Kasumi-1 (cell line): ENCODE measurements around the gene PPP3CA.
"Not testable (repeated sequence)": the region's sequence is repeated elsewhere in the genome, so short reads cannot be mapped to it uniquely, and the experiment has no call there.

Experiments
- DNase-seq, 2 experiments: peaks; one replicate each; lab custom pipeline; 2025; lab: John Stamatoyannopoulos, UW

The PPP3CA gene

DNA sequence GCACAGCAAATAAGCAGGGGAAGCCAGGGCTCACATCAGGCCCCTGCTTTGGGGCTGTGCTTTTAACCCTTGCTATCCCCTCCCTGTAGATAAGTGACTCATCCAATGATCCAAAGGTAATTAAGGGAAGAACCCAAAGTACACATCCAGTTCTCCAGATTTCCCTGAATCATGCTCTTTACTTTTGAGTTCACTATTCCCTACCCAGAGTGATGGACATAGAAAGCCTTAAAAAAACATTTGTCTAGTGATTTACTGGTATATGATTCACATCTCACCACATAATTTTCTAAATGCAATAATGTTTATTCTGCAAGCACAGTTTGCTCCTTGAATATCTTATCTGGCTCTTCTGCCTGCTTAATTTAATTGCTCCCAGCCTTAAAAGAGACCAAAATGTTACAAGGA is 136.2 kb downstream of the PPP3CA start:
- no peak for DNase-seq

DNA sequence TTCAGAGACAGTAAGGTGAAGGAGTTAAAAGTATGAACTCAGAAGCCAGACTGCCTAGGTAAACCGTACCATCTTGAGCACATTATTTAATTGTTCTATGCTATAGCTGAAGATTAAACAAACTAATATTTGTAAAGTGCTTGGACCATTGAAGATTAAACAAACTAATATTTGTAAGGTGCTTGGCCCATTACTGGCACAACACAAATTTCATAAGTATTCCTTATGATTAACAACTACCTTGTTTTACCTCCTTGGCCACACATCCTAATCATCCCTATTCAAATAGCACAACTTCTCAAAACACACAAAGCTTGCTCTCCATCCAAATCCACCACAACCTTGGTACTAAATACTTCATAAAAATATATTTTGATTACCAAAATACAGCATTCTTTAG is 137.0 kb downstream of the PPP3CA start:
- DNase-seq: no peak

DNA sequence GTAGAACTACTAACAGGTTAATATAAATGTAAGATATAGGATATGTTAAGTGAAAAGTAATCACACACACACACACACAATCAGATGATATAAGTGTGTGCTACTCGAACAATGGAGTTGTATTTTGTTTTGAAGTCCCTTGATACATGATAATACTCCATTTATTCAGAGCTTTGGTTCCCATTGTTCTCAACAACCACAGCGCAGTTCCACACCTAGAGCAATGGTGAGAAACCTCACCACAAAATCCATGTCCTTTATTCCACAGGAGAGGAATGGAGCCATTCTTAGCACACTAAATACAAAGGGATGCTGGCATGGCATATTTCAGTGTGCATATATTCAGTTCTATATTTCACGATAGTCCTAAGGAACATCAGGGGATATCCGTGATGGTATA is 139.2 kb downstream of the PPP3CA start:
- DNase-seq: no peak

DNA sequence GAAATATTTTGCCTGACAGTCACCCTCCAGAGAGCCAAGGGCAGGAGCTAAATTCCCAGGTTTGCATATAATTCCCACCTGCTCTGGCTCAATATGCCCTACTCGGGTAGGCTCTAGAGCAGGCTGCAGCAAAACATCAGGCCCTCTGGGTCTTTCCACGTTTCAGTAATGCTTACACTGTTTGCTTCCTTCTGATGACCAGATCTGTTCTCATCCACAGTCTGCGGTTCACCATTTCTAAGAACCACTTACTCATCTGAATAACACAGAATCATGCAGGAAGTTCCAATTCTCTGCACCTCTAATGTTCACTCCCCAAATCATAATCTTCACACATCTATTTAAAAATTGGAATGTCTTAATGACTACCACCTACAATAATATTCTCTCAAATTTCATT is 141.4 kb downstream of the PPP3CA start:
- no peak for DNase-seq

DNA sequence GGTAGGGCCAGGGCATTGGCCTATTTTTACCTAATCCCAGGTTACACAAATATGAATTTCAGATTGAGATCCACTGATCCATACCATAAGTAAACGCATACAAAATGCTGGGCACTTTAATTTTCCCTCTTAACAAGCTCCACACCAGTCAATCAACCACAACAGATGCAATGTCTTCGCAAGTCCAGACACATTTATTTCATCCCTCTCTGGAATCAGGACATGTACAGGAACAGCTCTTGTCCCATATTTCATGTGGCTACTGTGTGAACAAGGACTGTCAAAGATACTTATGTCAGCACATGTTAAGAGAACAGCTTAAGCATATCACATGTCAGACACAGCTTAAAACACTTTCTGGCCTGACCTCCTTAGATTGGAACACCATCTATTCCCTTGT is 145.9 kb downstream of the PPP3CA start:
- DNase-seq: no peak

DNA sequence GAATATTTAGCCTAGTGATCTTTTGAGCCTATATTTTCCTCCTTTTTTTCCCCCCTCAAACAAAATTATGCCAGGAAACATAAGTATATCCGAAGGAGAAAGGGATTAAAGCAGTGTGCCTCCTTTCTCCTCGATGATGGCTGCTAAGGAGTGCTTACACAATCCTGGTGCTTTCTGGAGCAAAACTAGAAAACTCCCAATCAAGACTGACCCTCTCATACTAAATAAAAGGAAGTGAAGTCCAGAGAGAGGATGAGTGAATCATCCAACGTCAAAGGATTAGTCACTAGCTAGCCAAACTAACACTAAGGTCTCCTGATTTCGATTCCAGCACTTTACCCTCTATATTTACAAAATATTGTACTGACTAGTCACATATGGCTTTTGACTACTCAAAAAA is 146.8 kb downstream of the PPP3CA start:
- peak; percentile 58 to 69 for DNase-seq

DNA sequence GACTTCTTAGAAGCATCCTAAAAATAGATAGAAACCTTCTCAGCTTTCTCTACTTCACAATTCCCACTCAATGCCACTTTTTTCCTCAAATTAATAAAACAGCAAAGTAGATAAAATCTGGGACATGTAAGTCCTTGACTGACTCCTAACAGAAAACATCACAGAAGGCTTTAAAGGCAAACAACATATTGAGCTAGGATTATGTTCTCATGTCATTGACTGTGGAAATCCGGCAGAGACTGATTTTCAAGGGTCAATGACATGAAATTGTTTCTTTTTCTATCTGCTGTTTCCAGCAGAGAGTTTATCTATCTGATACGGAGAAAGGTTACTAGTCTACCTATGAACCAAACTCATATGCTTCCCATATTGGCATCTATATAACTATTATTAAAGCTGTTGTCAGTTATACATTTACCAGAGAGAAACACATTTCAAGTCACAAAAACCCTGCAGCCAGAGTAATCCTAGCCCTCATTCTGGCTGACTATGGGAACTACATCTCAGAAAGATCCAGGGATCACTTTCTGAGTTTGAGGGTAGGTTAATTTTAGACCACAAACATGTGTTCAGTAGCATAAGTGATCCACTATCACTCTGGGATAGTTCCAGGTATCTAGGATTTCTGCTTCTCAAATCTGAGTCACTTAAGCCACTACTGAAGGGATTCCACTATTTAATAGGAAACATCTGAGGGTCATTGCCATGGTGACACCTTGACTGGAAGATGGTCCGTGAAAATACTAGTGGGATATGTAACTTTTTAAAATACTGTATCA is 147.6 kb downstream of the PPP3CA start:
- no peak for DNase-seq

DNA sequence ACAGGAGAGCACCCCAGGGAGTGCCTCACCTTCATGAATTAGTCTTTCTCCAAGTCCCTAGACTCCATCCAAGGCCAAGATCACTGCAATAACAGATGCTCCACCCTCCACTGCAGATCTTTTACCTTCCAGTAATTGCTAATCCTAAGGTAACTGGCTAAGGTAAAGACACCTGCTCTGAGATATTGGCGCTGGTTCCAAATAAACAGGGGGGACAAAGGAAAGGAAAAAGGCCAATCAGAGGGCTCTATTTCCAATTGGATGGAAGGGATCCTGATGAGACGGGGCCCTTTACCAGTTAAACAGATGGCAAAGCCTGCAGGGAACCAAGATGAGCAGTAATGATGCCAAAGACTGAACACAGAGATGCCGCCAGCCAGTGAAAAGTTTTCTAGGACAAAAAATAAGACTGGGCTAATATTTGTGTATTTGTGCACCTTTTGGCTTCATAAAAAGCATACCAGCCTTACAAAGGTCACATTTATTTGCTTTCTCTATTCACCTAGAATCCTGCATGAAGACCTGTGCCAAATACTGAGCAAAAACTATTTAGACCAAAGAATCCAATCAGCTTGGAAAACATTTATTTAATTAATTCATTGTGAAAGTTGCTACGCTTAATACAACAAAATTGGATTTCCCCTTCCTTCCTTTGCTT is 148.5 kb downstream of the PPP3CA start:
- no peak for DNase-seq

DNA sequence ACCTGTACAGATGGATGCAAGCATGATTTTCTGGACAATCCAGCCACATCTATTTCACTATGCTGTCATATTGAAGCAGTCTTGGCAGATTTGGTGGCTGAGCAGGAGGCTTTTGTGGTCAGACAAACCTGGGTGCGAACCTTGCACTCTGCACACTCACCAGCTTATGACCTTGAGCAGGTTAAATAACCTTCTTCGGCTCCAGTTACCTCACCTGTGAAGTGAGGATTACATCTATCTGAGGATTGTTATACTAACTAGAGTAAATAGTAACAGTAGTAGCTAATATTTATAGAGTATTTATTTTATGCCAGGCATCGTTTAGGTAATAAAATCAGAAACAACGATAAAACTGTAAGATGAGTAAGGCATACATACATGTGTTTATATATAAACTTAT is 150.0 kb downstream of the PPP3CA start:
- no peak for DNase-seq

DNA sequence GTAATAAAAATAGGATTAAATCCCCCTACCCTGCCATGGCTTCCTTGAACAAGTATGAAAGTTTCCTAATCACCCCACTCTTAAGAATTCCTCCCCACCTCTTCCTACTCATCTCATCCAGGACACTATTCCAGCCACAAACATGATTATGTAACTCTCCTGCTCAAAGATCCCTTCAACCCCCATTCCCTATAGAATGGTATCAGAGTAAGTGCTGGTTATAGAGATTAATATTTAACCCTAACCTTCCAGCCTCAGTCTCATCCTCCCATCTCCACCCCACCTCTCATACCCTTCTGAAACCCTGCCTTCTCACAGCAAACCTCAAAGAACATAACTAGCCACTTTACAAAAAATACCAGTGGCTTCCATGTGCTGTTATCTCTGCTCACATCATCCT is 155.1 kb downstream of the PPP3CA start:
- DNase-seq: no peak

DNA sequence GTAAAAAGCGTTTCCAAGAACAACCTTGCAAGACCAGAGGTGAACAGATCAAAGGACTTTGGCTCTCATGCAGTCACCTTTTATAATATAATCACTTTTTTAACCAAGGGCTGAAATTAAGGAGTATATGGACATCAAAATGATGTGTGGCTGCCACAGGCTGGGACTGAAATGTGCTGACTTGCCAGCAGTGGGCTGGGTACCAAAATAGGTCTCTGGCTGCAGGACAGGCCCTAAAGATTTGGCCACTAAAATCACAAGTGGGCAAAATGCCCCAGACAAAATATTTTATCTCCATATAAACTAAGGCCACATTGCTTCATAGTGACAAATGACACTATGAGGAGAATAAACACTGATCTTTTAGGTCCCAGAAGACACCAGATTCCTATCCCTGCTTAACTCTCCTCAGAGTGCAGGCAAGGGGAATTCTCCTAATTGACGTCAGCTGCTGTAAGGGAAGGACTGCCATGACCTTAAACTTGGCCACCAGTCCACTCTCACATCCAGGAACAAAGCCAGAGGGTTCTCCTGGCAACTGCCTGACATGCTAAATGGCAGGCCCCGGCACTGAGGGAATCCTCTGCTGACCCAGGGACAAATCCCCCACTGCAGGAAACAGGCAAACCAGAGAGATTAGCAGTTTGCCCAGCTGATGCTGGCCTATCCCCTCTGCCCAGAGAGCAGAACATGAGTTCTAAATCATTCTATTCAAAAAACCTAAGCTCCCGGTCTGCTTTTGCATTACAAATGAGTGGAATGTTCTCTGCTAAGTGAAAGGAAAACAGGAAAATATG is 155.8 kb downstream of the PPP3CA start:
- no peak for DNase-seq

DNA sequence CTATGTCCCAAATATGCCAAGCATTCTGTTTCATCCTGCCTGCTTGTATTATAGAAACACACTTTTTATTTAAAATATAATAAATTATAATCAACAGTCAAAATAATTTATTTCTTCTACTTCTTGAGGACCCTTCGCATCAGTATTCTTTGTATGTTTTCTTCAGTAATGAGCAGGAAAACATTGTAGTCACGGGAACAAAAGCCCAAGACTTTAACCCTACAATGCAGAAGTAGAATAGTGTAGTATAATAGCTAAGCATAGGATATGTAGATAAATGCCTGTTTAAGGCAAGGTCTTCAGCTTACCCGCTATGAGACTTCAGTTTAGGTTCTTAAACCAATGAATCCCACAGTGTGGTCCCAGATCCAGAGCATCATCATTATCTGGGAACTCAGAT is 156.6 kb downstream of the PPP3CA start:
- DNase-seq: no peak

DNA sequence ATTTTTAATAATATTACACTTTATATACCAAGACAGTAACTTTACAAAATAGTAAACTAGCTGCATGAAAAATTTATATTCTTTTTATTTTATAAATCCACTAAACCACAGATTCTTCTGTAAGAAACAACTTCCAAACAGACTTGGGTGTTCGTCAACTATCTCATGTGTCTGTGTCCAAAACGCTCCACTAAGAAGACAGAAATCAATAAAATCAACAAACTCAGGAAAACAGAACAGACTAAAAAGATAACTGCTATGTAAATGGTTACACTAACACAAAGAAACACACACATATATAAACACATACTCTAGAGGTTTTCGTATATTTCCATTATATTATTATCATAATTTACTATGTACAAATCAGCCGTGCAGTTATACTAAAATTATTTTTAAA is 158.4 kb downstream of the PPP3CA start:
- DNase-seq: no peak

DNA sequence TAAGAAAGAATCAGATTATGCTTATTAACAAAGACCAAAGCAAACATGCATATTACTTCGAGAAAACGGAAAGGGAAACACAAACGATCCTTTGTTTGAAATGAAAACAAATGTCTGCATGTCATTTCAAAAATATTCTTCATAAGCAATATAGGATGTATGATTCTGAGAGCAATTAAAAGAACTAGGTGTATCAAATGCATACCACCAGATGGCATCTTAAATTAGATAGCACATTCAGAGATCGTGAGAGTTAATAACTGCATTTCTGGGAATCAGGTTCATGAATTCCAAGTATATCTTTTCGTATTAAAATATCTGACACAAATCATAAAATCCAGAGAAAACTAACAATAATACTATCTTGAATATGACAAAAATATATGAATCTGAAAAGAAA is 159.5 kb downstream of the PPP3CA start:
- peak; percentile 21 to 23 for DNase-seq

DNA sequence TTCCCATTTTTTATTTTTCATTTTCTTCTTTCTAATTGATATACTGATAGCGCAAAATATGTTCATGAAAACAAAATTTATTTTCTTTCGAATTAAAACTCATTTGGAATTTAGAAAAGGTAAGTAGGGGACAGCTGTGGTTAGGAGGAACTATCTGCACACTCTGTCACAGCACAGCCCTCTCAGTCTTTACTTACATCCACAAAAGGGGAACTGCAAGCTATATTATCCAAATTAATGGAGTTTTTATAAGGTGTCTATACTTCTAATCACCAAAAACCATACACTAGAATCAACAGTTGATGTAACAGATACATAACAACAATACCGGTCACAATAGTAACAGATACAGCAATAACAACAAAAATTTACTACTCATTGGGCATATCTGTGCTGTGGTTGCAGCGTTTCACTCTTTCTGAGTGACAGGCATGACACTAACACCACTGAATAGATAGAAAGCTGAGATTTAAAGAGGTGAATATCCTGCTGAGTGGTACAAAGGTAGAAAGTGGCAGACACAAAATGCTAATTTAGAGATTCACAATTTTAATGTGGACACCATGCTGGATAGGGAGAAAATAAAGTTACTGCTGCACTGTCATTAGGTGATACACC is 160.7 kb downstream of the PPP3CA start:
- peak; percentile 46 to 49 for DNase-seq

DNA sequence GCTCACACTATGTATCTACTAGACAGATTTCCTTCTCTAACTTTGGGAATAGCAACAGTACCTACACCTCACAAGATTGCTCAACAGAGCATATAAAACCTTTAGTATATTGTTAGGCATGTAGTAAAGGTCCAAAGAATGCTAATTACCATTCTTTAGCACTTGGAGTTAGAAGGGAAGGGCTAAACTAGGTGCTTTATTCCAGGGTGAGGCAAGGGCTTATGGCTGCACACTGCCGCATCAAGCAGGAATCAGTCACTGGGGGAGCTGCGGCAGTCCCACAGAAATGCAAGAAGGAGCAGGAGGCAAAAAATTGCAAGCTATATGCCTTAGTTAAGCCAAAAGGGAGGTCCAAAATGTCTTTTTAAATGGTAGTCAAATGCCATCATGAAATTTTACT is 162.7 kb downstream of the PPP3CA start:
- no peak for DNase-seq

DNA sequence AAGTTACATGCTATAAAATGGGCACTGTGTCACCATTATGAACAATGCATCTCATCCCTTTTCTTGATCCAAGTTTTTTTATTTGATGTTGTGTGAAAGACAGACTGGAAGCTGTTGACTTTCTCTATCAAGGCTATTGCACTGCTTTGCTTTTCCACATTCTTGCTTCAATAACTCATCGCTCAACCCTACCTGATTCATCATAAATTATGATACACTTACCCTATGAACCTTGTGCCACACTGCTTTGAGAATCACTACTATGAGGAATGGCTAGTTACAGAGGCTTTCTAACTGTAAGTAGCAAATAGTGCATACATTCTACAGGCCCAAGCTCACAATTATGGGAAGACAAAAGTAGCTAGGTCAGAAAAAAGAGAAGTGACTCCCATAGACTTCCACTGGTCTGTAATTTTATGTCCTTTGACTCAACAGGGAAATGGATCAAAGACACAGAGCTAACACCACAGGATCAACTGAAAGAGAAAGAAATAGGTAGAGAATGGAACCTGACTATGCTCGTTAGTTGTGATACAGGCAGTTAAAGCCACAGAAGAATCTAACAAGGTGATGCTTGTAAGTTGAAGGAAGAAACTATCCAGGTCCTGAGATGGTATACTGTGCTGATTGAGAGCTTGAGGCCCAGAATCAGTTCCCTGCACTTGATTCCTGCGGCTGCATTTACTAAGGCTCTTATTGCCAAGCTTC is 163.5 kb downstream of the PPP3CA start:
- no peak for DNase-seq

DNA sequence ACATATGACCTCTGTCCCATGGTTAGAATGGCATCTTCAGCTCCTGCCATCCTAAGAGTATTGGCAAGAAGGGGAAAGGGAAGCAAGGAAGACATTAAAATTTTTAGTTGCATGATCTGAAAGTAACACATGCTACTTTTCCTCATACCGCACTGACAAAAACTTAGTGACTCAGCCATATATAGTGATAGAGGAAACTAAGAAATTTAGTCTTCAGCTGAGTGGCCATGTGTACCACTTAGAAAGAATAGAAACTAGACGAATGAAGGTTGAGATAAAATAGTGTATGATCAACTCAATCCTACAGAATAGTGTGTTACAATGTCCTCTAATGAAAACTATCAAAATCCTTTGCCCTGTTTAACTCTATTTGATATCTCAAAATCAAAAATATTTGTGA is 164.1 kb downstream of the PPP3CA start:
- DNase-seq: no peak

DNA sequence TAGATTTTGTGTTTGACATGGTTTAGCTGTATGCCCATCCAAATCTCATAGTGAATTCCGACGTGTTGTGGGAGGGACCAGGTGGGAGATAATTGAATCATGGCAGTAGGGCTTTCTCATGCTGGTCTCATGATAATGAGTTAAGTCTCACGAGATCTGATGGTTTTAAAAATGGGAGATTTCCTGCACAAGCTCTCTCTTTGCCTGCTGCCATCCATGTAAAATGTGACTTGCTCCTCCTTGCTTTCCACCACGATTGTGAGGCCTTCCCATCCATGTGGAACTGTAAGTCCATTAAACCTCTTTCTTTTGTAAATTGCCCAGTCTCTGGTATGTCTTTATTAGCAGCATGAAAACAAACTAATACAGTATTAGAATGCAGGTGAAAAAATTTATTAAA is 164.6 kb downstream of the PPP3CA start:
- not testable (repeated sequence) for DNase-seq

DNA sequence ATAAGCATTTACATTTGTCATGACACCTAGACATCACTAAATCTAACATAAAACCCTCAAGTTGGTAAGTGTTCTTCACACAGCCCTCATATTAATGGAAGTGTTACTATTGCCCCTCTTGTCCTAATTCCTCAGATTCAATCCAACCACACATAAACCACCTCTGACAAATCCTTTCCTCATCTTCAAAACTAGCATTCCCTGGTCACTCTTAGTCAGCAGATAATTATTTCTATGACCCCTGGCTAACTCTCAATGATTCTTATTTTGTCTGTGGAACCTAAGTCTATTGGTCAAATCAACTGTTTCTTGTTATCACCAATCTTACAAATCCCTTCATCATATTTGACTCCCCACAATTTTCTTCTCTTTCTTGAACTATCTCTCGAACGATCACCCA is 168.6 kb downstream of the PPP3CA start:
- DNase-seq: no peak

DNA sequence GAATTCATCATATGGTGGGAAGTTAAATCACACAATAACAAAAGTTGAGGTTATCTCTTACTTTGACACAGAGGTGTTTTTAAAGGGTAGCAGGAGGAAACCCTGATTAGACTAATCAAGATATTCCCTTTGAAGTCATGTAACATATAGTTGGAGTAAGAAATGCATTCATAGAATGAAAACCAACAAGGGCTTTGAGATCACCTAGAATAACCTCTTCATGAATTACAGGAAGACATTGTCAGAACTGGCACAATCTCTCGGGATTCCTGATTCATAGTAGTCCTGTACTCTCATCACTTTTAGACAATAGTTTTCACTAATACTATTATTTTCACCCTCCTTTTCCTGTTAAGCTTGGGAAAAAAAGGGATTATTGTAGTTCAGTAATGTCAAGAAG is 170.2 kb downstream of the PPP3CA start:
- DNase-seq: no peak
